AG10803 (cell line): ENCODE results near the gene RNPEPL1.
A peak's percentile ranks its signal among the peaks of the same experiment; 100 is the strongest.

ENCODE experiments used
- DNase-seq: peaks from one replicate; pipeline ENCODE4 v3.0.0; 2010; ENCODE audit warnings: low read depth
- H3K4me3 ChIP-seq: 2 replicates; pipeline ENCODE4 v1.5.1; 2011; ENCODE audit warnings: mild to moderate bottlenecking, low read length, control low read depth
- CTCF ChIP-seq: conservative IDR thresholded peaks from 2 replicates; pipeline ENCODE4 v1.5.1; 2011; ENCODE audit warnings: mild to moderate bottlenecking, low read length, control low read depth, inconsistent platforms

Gene RNPEPL1

GRCh38 chr2:240603081-240603835 lies 35.0 kb downstream of the RNPEPL1 start:
- H3K4me3 ChIP-seq: no peak overlapping the region
- no peak for DNase-seq
- no peak for TF ChIP-seq CTCF

- DNase-seq: no peak
- no peak for TF ChIP-seq CTCF
- no peak overlapping the region for H3K4me3 ChIP-seq
Observed at GRCh38 chr2:240603846-240604245, 35.6 kb downstream of the RNPEPL1 start.

DNA sequence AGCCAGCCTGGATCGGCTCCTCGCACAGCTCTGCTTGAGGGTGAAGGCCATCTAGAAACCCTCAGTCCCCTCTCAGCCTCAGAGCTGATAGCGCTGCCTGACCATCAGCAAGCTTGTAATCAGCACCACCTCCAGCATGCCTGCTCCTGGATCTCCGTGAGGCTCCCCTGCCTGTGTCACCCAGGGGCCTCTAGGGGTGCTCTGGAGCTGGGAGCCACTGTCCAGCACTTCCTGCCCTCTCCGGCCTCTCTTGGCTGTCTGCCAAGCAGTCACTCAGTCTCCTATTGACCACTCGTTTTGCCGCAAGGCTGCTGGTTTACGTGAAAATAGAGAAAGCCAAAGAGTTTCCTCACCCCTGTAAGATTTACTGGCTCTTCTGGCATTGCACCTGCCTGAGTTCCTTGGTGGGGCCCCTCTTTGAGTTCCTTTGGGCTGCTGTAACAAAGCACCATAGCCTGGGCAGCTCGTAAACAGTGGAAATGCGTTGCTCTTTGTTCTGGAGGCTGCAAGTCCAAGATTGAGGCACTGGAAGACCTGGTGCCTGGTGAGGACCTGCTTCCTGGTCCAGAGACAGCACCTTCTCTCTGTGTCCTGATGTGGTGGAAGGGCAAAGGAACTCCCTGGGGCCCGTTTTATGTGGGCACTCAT lies 36.1 kb downstream of the RNPEPL1 start:
- H3K4me3 ChIP-seq: no peak overlapping the region
- TF ChIP-seq CTCF: peak; percentile 36
- peak; percentile 16 for DNase-seq

DNA sequence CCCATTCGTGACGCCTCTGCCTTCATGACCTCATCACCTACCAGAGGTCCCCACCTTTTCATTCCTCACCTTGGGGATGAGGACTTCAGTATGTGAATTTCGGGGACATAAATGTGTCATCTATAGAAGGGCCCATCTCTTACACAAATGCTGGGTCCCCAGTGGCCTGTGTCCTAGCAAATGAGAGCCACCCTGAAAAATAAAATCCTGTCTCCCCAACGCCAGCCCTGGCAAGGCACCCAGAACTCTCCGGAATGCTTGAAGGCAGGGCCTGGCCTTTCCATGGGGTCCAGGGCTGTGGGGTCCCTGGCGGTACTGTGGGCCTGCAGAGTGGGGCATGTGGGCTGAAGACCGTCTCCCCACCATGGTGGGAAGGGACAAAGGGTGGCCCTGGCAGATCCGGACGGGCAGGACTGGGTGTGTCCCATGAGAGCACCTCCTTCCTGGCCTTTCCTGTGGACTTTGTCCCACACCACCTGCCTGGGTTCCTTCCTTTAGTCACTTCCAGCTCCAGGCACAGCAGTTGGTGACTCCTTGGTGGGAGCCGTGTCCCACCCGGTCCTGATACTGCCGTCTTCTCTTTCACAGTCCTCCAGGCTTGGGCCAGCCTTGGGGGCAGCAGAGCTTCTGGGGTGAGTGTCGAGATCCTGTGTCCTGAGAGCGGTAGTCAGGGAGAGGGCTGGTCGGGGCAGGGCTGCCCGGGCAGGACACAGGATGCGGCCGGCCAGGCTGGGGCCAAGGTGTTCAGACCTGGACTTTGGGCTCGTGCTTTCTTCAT lies 36.8 kb downstream of the RNPEPL1 start:
- H3K4me3 ChIP-seq: no peak overlapping the region
- no peak for TF ChIP-seq CTCF
- DNase-seq: no peak

GRCh38 chr2:240605867-240606743 lies 37.8 kb downstream of the RNPEPL1 start:
- H3K4me3 ChIP-seq: no peak overlapping the region
- no peak for DNase-seq
- TF ChIP-seq CTCF: no peak

GRCh38 chr2:240611601-240612210 lies 43.4 kb downstream of the RNPEPL1 start:
- TF ChIP-seq CTCF: no peak
- H3K4me3 ChIP-seq: no peak overlapping the region
- no peak for DNase-seq
